HG03039 (cell line): Measurements from ENCODE around the gene RNASE7.
"Not testable (repeated sequence)": the region's sequence is repeated elsewhere in the genome, so short reads cannot be mapped to it uniquely, and the experiment has no call there.

Experiments used
- ATAC-seq: cut with Tn5 transposase; IDR thresholded peaks from one replicate; pipeline ENCODE4 v1.9.1; 2021; ENCODE audit warnings: mild to moderate bottlenecking, moderate library complexity; ENCODE audit not compliant: unreplicated experiment

RNASE7 gene

GRCh38 chr14:21041676-21042433 lies at the start of gene RNASE7:
Gene RNASE7, plus strand, starts transcription at chr14:21042362. Its CDS starts 631 bp downstream, at chr14:21042993.
- no peak for ATAC-seq

GRCh38 chr14:20996521-20996920 lies 45.6 kb upstream of the RNASE7 start:
- ATAC-seq = no peak

- ATAC-seq = no peak
Observed at GRCh38 chr14:20997115-20997514, 45.0 kb upstream of the RNASE7 start.

- ATAC-seq = no peak
Observed at GRCh38 chr14:20997564-20997963, 44.6 kb upstream of the RNASE7 start.

- no peak for ATAC-seq
Observed at GRCh38 chr14:20998139-20998538, 44.0 kb upstream of the RNASE7 start.

- no peak for ATAC-seq
Observed at GRCh38 chr14:20998674-20999366, 43.3 kb upstream of the RNASE7 start, which contains the start of gene SLC39A2. Gene SLC39A2, plus strand, starts transcription at chr14:20999293. Its CDS starts 154 bp downstream, at chr14:20999447.

GRCh38 chr14:20999591-20999990 lies 42.6 kb upstream of the RNASE7 start:
- ATAC-seq = no peak

- ATAC-seq = no peak
Observed at GRCh38 chr14:21001218-21001617, 40.9 kb upstream of the RNASE7 start.

- no peak for ATAC-seq
Observed at GRCh38 chr14:21003788-21004346, 38.3 kb upstream of the RNASE7 start.

- not testable (repeated sequence) for ATAC-seq
Observed at GRCh38 chr14:21009721-21010120, 32.4 kb upstream of the RNASE7 start.

GRCh38 chr14:21011136-21011535 lies 31.0 kb upstream of the RNASE7 start:
- ATAC-seq = no peak

- no peak for ATAC-seq
Observed at GRCh38 chr14:21014761-21015190, 27.4 kb upstream of the RNASE7 start.

GRCh38 chr14:21015312-21015711 lies 26.9 kb upstream of the RNASE7 start:
- no peak for ATAC-seq

GRCh38 chr14:21016413-21017190 lies 25.6 kb upstream of the RNASE7 start:
- no peak for ATAC-seq

- no peak for ATAC-seq
Observed at GRCh38 chr14:21017528-21018245, 24.5 kb upstream of the RNASE7 start.

- ATAC-seq = no peak
Observed at GRCh38 chr14:21018286-21018685, 23.9 kb upstream of the RNASE7 start.

GRCh38 chr14:21018781-21019180 lies 23.4 kb upstream of the RNASE7 start:
- ATAC-seq = no peak

- ATAC-seq = no peak
Observed at GRCh38 chr14:21019366-21019765, 22.8 kb upstream of the RNASE7 start.

GRCh38 chr14:21020977-21021545 lies 21.1 kb upstream of the RNASE7 start:
- no peak for ATAC-seq

GRCh38 chr14:21022686-21023085 lies 19.5 kb upstream of the RNASE7 start:
- no peak for ATAC-seq
